Transverse colon (tissue), 3 donors: ENCODE results near the gene KRT81.
"Not testable (repeated sequence)": the region's sequence is repeated elsewhere in the genome, so short reads cannot be mapped to it uniquely, and the experiment has no call there.

Experiments used
- CTCF ChIP-seq, 5 experiments: fragments of 200-600 bp in 3 of 5; fragments of 450-650 bp in 2 of 5; sonication (generic) in 3 of 5; IDR thresholded peaks; 1 replicate in 2 of 5; 2 replicates in 3 of 5; pipeline ENCODE4 v1.5.1; 2016 to 2017; ENCODE audit warnings: antibody characterized with exemption in 5 of 5, inconsistent platforms in 3 of 5, mild to moderate bottlenecking in 2 of 5, moderate library complexity in 1 of 5
- POLR2A ChIP-seq: fragments of 450-650 bp; IDR thresholded peaks from one replicate; pipeline ENCODE4 v1.6.1; 2016; ENCODE audit warnings: antibody characterized with exemption, mild to moderate bottlenecking, moderate library complexity

- not testable (repeated sequence) for TF ChIP-seq CTCF (IDR thresholded peaks at IDR 0.05); POLR2A
Measured at GRCh38 chr12:52286857-52287785, 4.2 kb downstream of the KRT81 start.
